HepG2 (cell line): Measurements from ENCODE around the gene GAD1. TPM values are rescaled to one million over a fixed set of nuclear protein-coding genes. Genes with fewer than 3 reads are reported as not detected.
A peak's percentile ranks its signal among the peaks of the same experiment; 100 is the strongest.

Experiments
- CAMTA2 ChIP-seq: sonication (generic); formaldehyde crosslinking; IDR thresholded peaks from 2 replicates; pipeline ENCODE4 v1.4.0; 2020; ENCODE audit warnings: mild to moderate bottlenecking, missing genetic modification reagents, borderline replicate concordance
- ELF3 ChIP-seq: IDR thresholded peaks from 2 replicates; pipeline ENCODE4 v1.6.1; 2016; ENCODE audit warnings: missing genetic modification reagents, missing compliant biosample characterization
- ETV5 ChIP-seq: IDR thresholded peaks from 2 replicates; pipeline ENCODE4 v1.6.1; 2018; ENCODE audit warnings: missing biosample characterization, missing genetic modification reagents, inconsistent platforms, borderline replicate concordance
- HDAC2 ChIP-seq: sonication (generic); formaldehyde crosslinking; IDR thresholded peaks from 2 replicates; pipeline ENCODE4 v1.4.0; 2020; ENCODE audit warnings: missing genetic modification reagents
- NCOA2 ChIP-seq: sonication (generic); formaldehyde crosslinking; IDR thresholded peaks from 2 replicates; pipeline ENCODE4 v1.8.0; 2022; ENCODE audit warnings: inconsistent platforms
- PHF21A ChIP-seq: sonication (generic); formaldehyde crosslinking; IDR thresholded peaks from 2 replicates; pipeline ENCODE4 v1.5.0; 2020; ENCODE audit warnings: mild to moderate bottlenecking, missing genetic modification reagents
- POGZ ChIP-seq: sonication (generic); formaldehyde crosslinking; IDR thresholded peaks from 2 replicates; pipeline ENCODE4 v1.4.0; 2020; ENCODE audit warnings: mild to moderate bottlenecking, missing genetic modification reagents
- RXRB ChIP-seq: IDR thresholded peaks from 2 replicates; pipeline ENCODE4 v1.6.1; 2016; ENCODE audit warnings: borderline replicate concordance, missing genetic modification reagents, missing compliant biosample characterization
- SAP130 ChIP-seq: IDR thresholded peaks from 2 replicates; pipeline ENCODE4 v1.6.1; 2016; ENCODE audit warnings: low read depth
- SIN3A ChIP-seq: IDR thresholded peaks from 2 replicates; pipeline ENCODE4 v1.6.1; 2011; ENCODE audit warnings: low read depth, mild to moderate bottlenecking, control low read depth, low read length, borderline replicate concordance
- SMAD3 ChIP-seq: sonication (generic); formaldehyde crosslinking; IDR thresholded peaks from 2 replicates; pipeline ENCODE4 v1.4.0; 2020; ENCODE audit warnings: missing genetic modification reagents
- TFDP1 ChIP-seq: IDR thresholded peaks from 2 replicates; pipeline ENCODE4 v1.6.1; 2016; ENCODE audit warnings: missing compliant biosample characterization, missing genetic modification reagents, borderline replicate concordance
- ZMYM4 ChIP-seq: sonication (generic); formaldehyde crosslinking; IDR thresholded peaks from 2 replicates; pipeline ENCODE4 v1.8.1; 2023; ENCODE audit warnings: mild to moderate bottlenecking, missing genetic modification reagents
- ZNF18 ChIP-seq: sonication (generic); formaldehyde crosslinking; IDR thresholded peaks from 2 replicates; pipeline ENCODE4 v1.8.0; 2022; ENCODE audit warnings: mild to moderate bottlenecking, missing genetic modification reagents; ENCODE audit not compliant: insufficient replicate concordance
- ZNF274 ChIP-seq: sonication (generic); formaldehyde crosslinking; IDR thresholded peaks from 2 replicates; pipeline ENCODE4 v1.5.1; 2020; ENCODE audit warnings: mild to moderate bottlenecking, missing genetic modification reagents
- ZNF276 ChIP-seq: sonication (generic); formaldehyde crosslinking; IDR thresholded peaks from 2 replicates; pipeline ENCODE4 v1.4.0; 2020; ENCODE audit warnings: mild to moderate bottlenecking, low read depth, missing genetic modification reagents
- ZNF576 ChIP-seq: sonication (generic); formaldehyde crosslinking; IDR thresholded peaks from 2 replicates; pipeline ENCODE4 v1.4.0; 2020; ENCODE audit warnings: mild to moderate bottlenecking, missing genetic modification reagents
- ZNF609 ChIP-seq: sonication (generic); formaldehyde crosslinking; IDR thresholded peaks from 2 replicates; pipeline ENCODE4 v1.4.0; 2020; ENCODE audit warnings: mild to moderate bottlenecking, missing genetic modification reagents, borderline replicate concordance
- ZNF614 ChIP-seq: IDR thresholded peaks from 2 replicates; pipeline ENCODE4 v1.6.1; 2018; ENCODE audit warnings: missing biosample characterization, missing genetic modification reagents, inconsistent platforms, borderline replicate concordance
- polyA plus RNA-seq, 8 experiments: library from polyadenylated mRNA; depleted of rRNA in 3 of 8; stranded (reverse) in 7 of 8; unstranded in 1 of 8; fragments of >200 nt; fragmentation: Illumina TruSeq in 4 of 8; extraction: Trizol in 4 of 8; gene quantifications; 2 replicates each; pipeline versions ENCODE4 v1.2.1 to v1.2.3, GENCODE V29; 2011 to 2016; ENCODE audit warnings: low read depth in 4 of 8, missing spikeins in 1 of 8, mixed read lengths in 1 of 8; ENCODE audit not compliant: insufficient read depth in 1 of 8
- total RNA-seq, 5 experiments: library from RNA; depleted of rRNA; stranded (reverse); fragments of >200 nt; fragmentation: Illumina TruSeq; extraction: Trizol; gene quantifications; 2 replicates each; pipeline ENCODE4 v1.2.3, GENCODE V29; 2016; ENCODE audit warnings: low read depth in 1 of 5

GAD1 gene
- total and polyA plus RNA-seq, 2 of the 13 experiments (the other 11 are each of a cell fraction or from before 2014, with no cell fraction given) = 0.09 to 0.13 TPM

GRCh38 chr2:170770008-170770605, 46.6 kb upstream of the GAD1 start, which contains the start of gene ERICH2 (continued):
- peak; percentile 30 for TF ChIP-seq ELF3 (CRISPR knock-in tag)
- TF ChIP-seq SMAD3 (CRISPR knock-in tag) = 0 out of 2 replicates have a peak, but pooled peaks have one; percentile 25
- 0 out of 2 replicates have a peak, but pooled peaks have one; percentile 17 for TF ChIP-seq NCOA2 (CRISPR knock-in tag)
- 0 out of 2 replicates have a peak, but pooled peaks have one; percentile 8 for TF ChIP-seq RXRB (CRISPR knock-in tag)
- TF ChIP-seq ZMYM4 (CRISPR knock-in tag) = peak; percentile 3; the same call in 1 of the 2 replicates
- TF ChIP-seq POGZ = 0 out of 2 replicates have a peak, but pooled peaks have one; percentile 12
- peak; percentile 39 for TF ChIP-seq ZNF18 (CRISPR knock-in tag)
- TF ChIP-seq ETV5 (CRISPR knock-in tag) = peak; percentile 18; the same call in 1 of the 2 replicates
- TF ChIP-seq CAMTA2 (CRISPR knock-in tag) = 0 out of 2 replicates have a peak, but pooled peaks have one; percentile 53
- TF ChIP-seq ZNF576 (CRISPR knock-in tag) = no peak
- no peak for TF ChIP-seq ZNF609 (CRISPR knock-in tag)
- TF ChIP-seq TFDP1 (CRISPR knock-in tag) = 0 out of 2 replicates have a peak, but pooled peaks have one; percentile 7
- peak; percentile 81; the same call in 1 of the 2 replicates for TF ChIP-seq SIN3A
- TF ChIP-seq ZNF274 (CRISPR knock-in tag) = no peak; the same call in 1 of the 2 replicates
- peak; percentile 46; the same call in 1 of the 2 replicates for TF ChIP-seq ZNF614 (CRISPR knock-in tag)
- no peak; the same call in 1 of the 2 replicates for TF ChIP-seq PHF21A
- TF ChIP-seq ZNF276 = no peak
- TF ChIP-seq HDAC2 (CRISPR knock-in tag) = peak; percentile 18; the same call in 1 of the 2 replicates
- TF ChIP-seq SAP130 (CRISPR knock-in tag) = peak; percentile 65
